Measurements from ENCODE around the gene ARMC12. TPM values are rescaled to one million over a fixed set of nuclear protein-coding genes. Genes with fewer than 3 reads are reported as not detected.
"Not testable (repeated sequence)": the region's sequence is repeated elsewhere in the genome, so short reads cannot be mapped to it uniquely, and the experiment has no call there.

ARMC12 gene
- total and polyA plus RNA-seq, 10 of the 15 experiments (the other 5 are each of a cell fraction or from before 2014, with no cell fraction given) = 0.10 to 1.6 (median 0.62) TPM

DNA sequence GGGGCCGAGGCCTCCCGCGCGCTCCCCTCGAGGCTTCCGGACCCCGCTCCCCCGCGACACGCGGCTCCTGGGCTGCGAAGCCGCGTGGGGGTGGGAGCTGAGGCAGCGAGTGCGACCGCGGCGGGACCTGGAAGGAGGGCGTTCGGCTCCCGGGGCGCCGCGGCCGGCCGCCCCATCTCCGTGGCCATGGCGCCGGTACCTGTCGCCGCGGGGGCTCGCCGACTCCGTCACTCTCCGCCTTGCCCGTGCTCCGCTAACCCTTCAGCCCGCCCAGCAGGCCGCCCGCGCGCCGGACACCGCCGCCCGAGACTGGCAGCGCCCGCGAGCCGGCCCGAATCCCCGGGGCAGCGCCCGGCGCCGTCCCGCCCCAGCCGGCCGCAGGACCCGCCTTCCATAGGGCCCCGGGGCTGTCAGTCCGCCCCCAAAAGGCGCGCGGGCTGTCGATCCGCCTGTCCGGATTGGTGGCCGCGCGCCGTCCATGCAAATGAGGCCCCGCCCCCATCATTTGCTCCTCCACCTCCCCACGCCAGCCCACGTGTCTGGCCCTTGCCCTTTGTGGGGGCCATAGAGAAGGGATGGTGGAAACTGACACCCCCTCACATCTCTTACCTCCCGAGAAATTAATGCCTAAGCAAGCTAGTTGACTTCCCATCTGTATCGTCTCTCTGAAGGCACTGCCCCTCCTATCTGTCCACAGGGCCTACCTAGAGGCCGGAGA, 48.1 kb upstream of the ARMC12 start, which contains the start of gene FKBP5 (continued):
- TF ChIP-seq, protein P1, sequence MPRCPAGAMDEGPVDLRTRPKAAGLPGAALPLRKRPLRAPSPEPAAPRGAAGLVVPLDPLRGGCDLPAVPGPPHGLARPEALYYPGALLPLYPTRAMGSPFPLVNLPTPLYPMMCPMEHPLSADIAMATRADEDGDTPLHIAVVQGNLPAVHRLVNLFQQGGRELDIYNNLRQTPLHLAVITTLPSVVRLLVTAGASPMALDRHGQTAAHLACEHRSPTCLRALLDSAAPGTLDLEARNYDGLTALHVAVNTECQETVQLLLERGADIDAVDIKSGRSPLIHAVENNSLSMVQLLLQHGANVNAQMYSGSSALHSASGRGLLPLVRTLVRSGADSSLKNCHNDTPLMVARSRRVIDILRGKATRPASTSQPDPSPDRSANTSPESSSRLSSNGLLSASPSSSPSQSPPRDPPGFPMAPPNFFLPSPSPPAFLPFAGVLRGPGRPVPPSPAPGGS (IDR thresholded peaks at IDR 0.05; ENCODE audit: borderline replicate concordance, insufficient read depth, low read depth, low read length, poor library complexity, severe bottlenecking) = no peak
- no peak for TF ChIP-seq KAT2A (conservative IDR thresholded peaks at IDR 0.05; ENCODE audit: control insufficient read depth, low read depth, low read length)

DNA sequence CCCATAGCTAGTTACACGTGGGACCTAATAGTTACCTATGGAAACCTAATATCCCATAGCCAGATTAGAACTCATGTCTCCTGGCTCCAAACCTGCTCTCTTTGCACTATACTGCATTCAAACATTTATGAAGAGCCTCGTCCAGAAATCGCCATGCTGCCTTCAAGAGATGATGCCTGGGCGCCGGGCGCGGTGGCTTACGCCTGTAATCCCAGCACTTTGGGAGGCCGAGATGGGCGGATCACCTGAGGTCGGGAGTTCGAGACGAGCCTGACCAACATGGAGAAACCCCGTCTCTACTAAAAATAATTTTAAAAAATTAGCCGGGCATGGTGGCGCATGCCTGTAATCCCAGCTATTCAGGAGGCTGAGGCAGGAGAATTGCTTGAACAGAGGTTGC, 46.8 kb upstream of the ARMC12 start:
- H3K79me2 ChIP-seq (ENCODE audit: control insufficient read depth, insufficient read depth, low read length) = peaks cover 34% of the 10 kb centered on the region
- H3K9ac ChIP-seq (ENCODE audit: control insufficient read depth, insufficient read depth, low read length); BruUV-seq (replicated peaks); in situ Hi-C loops (cut with MboI); H3K27me3 ChIP-seq (replicated peaks in 1 of 2; ENCODE audit: control insufficient read depth in 2 of 2, insufficient read depth in 2 of 2, low read length in 1 of 2); H3K4me2 ChIP-seq (ENCODE audit: control insufficient read depth, insufficient read depth); H3K4me1 ChIP-seq (ENCODE audit: control insufficient read depth, insufficient read depth, low read length); H3K9me3 ChIP-seq (replicated peaks; ENCODE audit: control insufficient read depth, insufficient read depth, low read length); intact Hi-C loops (cut with micrococcal nuclease; ENCODE audit: unreplicated experiment); H3K27ac ChIP-seq (ENCODE audit: control insufficient read depth, insufficient read depth); DNase-seq (ENCODE audit: low read depth, low spot score); H3K4me3 ChIP-seq; H4K20me1 ChIP-seq (ENCODE audit: control insufficient read depth, insufficient read depth); H2AFZ ChIP-seq (ENCODE audit: control insufficient read depth, low read depth, low read length); ATAC-seq; FAIRE-seq; H3K36me3 ChIP-seq (ENCODE audit: control insufficient read depth in 2 of 2, insufficient read depth in 2 of 2, low read length in 1 of 2): not testable (repeated sequence)
- CTCF ChIA-PET = interaction anchor here (1.0 to 1.7 kb wide), 4 partner anchors 30 to 66 kb away, joined by 4 to 7 read pairs (median 4); partner anchors contain the start of gene ARMC12
- SMC1A ChIA-PET (ENCODE audit: uncharacterized antibody, unreplicated experiment) = interaction anchor here (0.9 to 1.2 kb wide), 3 partner anchors 21 to 61 kb away, joined by 3 read pairs; no protein-coding TSS in a partner anchor
- RAD21 ChIA-PET (ENCODE audit: unreplicated experiment) = interaction anchor here (1.6 kb wide), 1 partner anchor 37 kb away, joined by 3 read pairs; no protein-coding TSS in a partner anchor
- POLR2A ChIA-PET = interaction anchor here (0.7 kb wide), 1 partner anchor 369 kb away, joined by 4 read pairs; no protein-coding TSS in a partner anchor
- 96% methylated on average over 15 of the region's 16 CpGs for WGBS (ENCODE audit: insufficient coverage, insufficient replicate concordance, low lambda C conversion rate, missing lambda C conversion rate)

Data from GM12878 (cell line).